Measurements from ENCODE around the gene ZHX3. TPM values are rescaled to one million over a fixed set of nuclear protein-coding genes. Genes with fewer than 3 reads are reported as not detected.

Gene ZHX3
- total and polyA plus RNA-seq, 2 donors (not counting 1 experiment from before 2014, with no cell fraction given) = 4.3 to 22.2 TPM

GRCh38 chr20:41176711-41177552, 140.6 kb downstream of the ZHX3 start:
- H3K27me3 Mint-ChIP-seq = no peaks in the 10 kb centered on the region
- no peak for DNase-seq

More at GRCh38 chr20:41176711-41177552, 140.6 kb downstream of the ZHX3 start:
- WGBS (ENCODE audit: insufficient coverage) = 97% methylated on average over 8 of the region's 8 CpGs
- ChIA-PET POLR2A (no interaction called here), CTCF (interaction anchor here (0.6 to 2.9 kb wide), 4 partner anchors 55 to 162 kb away, joined by 3 to 13 read pairs (median 6); no protein-coding TSS in a partner anchor)
- no peak overlapping the region for H3K4me2 ChIP-seq (replicated peaks; ENCODE audit: low read depth, low read length, poor library complexity, severe bottlenecking)
- TF ChIP-seq CTCF (IDR thresholded peaks at IDR 0.05) (no peak), EZH2 (IDR thresholded peaks at IDR 0.05; ENCODE audit: borderline replicate concordance, insufficient read depth, low read depth, low read length, poor library complexity, severe bottlenecking) (no peak)
- Mint-ChIP-seq H3K27ac (peak overlapping the region; percentile 42), H3K4me1 (no peaks in the 10 kb centered on the region), H3K9me3 (ENCODE audit: insufficient read depth) (no peaks in the 10 kb centered on the region), H3K4me3 (no peak overlapping the region)
- no peak for ATAC-seq (ENCODE audit: low read depth)
- no peak overlapping the region for H2AFZ ChIP-seq (ENCODE audit: insufficient read depth, low read depth, low read length, poor library complexity, severe bottlenecking)
- H3K27ac ChIP-seq (ENCODE audit: low read length in 2 of 2) = no peak overlapping the region
- H4K20me1 ChIP-seq (ENCODE audit: control insufficient read depth, insufficient read depth, low read length, poor library complexity, severe bottlenecking) = no peaks in the 10 kb centered on the region
- no peak overlapping the region for H3K4me3 ChIP-seq (ENCODE audit: control extremely low read depth in 1 of 5, extremely low read depth in 1 of 5, insufficient read depth in 1 of 5, low read depth in 2 of 5, low read length in 4 of 5)
- intact Hi-C loops (cut with micrococcal nuclease) = no loop called here
- H3K9ac ChIP-seq (ENCODE audit: low read length) = no peak overlapping the region
- no peaks in the 10 kb centered on the region for H3K9me3 ChIP-seq (ENCODE audit: control extremely low read depth in 1 of 3, control insufficient read depth in 2 of 3, insufficient read depth in 1 of 3, low read length in 2 of 3)
- H3K79me2 ChIP-seq (ENCODE audit: control insufficient read depth, insufficient read depth, low read length) = no peaks in the 10 kb centered on the region
- H3K36me3 ChIP-seq (replicated peaks in 1 of 2; ENCODE audit: control extremely low read depth in 1 of 2, control insufficient read depth in 1 of 2, extremely low read depth in 1 of 2, insufficient read depth in 2 of 2, low read length in 1 of 2) = peaks cover 0 to 25% of the 10 kb centered on the region in 2 experiments
- H3K4me1 ChIP-seq (ENCODE audit: control insufficient read depth in 2 of 2, insufficient read depth in 2 of 2, low read length in 2 of 2) = no peaks in the 10 kb centered on the region
- no peaks in the 10 kb centered on the region for H3K27me3 ChIP-seq (replicated peaks in 1 of 4; ENCODE audit: control extremely low read depth in 1 of 4, control insufficient read depth in 3 of 4, insufficient read depth in 4 of 4, low read length in 3 of 4)

Data from B cell (primary cell).